Suppressor macrophage treated with lipopolysaccharide for 4 hours (primary cell): ENCODE data around the gene RAMP2.
"Not testable (repeated sequence)": the region's sequence is repeated elsewhere in the genome, so short reads cannot be mapped to it uniquely, and the experiment has no call there.

ENCODE experiments used
- DNase-seq: peaks from one replicate; pipeline ENCODE4 v3.0.0-alpha.2; 2020

Gene RAMP2

GRCh38 chr17:42769964-42770363, 8.9 kb downstream of the RAMP2 start:
- DNase-seq: not testable (repeated sequence)

GRCh38 chr17:42772945-42773289, 11.9 kb downstream of the RAMP2 start:
- DNase-seq: no peak

GRCh38 chr17:42773290-42774035, 12.4 kb downstream of the RAMP2 start, which contains the start of gene VPS25:
Gene VPS25 (plus strand): TSS chr17:42773449. CDS start chr17:42773476, 27 bp downstream.
- peak; percentile 89 for DNase-seq

GRCh38 chr17:42774066-42774745, 13.2 kb downstream of the RAMP2 start:
- DNase-seq: no peak

DNA sequence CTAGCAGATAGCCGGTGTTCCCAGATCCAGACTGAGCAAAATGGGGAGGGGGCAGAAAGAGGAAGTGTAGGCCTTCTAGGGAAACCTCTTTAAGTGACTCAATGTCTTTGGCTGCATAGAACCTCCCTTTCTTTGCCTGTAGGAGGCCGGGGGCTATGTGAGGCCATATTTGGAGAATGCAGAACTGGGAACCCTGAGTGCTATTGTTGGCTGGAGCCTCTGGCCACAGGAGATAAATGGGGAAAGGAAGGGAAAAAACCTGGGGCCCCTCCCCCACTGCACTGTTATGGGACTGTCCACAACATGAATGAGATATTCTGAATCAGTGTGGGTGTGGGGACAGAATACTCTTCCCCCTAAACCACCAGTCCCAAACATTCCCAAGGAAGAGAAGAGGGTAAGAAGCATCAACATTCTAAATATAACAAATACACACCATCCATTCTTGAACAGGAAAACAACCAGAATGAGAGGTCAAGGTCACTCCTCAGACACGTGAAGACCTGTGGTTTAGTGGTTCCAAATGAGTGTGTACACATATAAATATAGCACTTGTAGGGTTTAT, 14.6 kb downstream of the RAMP2 start:
- peak; percentile 86 for DNase-seq

DNA sequence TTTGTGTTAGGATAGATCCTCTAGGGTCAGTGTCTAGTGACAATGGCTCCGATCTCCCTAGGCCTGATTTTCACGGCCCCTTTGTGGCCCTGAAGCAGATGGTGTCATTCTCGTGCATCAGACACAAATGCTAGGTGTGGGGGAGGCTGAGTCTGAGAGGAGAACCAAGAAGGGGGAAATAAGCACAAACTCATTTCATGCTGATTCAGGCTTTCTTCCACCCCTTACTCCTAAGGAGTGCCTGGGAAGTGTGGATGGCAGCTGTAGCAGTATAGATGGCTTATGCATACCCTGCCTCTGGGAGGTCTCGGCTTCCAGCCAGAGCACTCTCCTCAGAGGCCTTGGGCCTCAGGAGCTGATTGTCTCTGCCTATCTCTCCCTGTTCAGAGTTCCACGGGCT, 17.5 kb downstream of the RAMP2 start:
- no peak for DNase-seq

- DNase-seq: no peak
Observed at GRCh38 chr17:42779304-42779935, 18.4 kb downstream of the RAMP2 start.

DNA sequence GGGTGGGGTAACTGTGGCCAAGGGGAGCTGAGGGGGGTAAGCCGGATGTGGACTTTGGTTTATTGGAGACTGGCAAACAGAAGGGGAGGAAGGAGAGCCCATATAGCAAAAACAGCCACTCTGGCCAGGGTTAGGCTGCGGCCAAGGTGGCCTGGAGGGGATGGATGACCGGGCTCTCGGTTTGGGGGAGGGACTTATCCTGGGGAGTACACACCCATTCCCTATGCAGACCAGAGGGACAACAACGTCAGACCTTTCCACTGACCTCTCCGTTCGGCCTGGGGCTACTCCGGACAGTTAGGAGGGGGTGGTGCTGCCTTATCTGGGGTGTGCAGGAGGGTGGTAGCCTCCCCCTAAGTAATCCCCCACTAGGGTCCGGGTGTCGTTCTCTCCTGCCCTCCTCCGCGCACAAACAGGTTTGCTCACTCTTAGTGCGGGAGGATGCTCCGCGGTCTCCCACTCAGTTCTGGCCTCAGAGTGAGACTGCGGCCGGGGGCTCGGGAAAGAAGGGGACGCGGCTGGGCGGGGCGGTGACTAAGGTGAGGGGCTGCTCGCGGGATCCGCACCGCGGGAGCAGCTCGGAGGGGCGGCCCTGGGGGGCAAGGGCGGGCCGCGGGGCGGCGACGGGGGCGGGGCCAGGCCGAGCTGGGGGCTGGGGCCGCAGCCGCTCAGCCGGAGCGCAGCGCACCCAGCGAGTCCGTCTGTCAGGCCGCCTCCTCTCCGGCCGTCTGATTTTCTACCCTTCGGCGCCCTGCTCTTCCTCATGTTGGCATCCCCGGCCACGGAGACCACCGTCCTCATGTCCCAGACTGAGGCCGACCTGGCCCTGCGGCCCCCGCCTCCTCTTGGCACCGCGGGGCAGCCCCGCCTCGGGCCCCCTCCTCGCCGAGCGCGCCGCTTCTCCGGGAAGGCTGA, 19.2 kb downstream of the RAMP2 start, which contains the start of gene WNK4:
Gene WNK4, plus strand, starts transcription at position 675 of the 915 bp plus-strand sequence. Its CDS starts 89 bp downstream, at position 764.
- no peak for DNase-seq

DNA sequence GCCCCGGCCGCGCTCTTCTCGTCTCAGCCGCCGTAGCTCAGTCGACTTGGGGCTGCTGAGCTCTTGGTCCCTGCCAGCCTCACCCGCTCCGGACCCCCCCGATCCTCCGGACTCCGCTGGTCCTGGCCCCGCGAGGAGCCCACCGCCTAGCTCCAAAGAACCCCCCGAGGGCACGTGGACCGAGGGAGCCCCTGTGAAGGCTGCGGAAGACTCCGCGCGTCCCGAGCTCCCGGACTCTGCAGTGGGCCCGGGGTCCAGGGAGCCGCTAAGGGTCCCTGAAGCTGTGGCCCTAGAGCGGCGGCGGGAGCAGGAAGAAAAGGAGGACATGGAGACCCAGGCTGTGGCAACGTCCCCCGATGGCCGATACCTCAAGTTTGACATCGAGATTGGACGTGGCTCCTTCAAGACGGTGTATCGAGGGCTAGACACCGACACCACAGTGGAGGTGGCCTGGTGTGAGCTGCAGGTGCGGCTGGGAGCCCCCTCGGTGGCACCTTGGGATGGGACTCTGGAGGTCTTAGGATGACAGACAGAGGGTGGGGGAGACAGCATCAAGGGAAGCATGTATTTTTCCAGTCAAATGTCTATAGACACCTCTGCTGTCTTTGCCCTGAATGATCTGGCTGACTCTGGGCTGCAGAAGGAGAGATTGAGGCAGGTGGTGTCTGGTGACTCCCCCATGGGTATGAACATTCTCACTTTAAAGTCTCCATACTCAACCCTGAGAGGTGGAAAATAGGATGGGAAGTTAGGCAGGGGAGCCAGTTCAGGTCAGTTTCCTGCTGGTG, 20.0 kb downstream of the RAMP2 start:
- DNase-seq: no peak

DNA sequence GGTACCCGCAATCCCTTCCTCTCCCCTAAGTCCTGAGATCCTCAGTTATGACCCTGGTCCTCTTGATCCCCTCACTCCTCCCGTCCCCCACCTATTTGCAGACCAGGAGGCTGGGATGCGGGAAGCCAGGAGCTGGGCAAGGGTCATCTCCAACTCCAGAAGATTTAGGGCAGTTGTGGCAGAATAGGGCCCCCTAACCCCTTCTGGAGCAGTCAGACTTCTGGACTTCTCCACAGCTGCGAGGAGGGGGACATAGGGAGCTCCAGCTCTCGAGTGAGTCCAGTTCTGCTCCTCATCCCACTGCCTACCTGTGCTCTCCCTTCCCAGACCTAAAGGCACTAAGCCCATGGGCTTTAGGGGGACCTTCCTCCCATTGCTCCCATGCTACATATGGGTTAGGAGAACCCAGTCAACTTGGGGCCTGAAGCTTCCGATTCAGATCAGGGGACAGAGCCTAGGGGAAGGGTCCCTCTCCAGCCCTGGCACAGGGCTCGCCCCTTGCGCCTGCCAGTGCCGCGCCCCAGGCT, 20.7 kb downstream of the RAMP2 start:
- DNase-seq: no peak

GRCh38 chr17:42782166-42783061, 21.4 kb downstream of the RAMP2 start:
- DNase-seq: no peak

- DNase-seq: no peak
Observed at GRCh38 chr17:42783062-42783790, 22.2 kb downstream of the RAMP2 start.

- DNase-seq: no peak
Observed at GRCh38 chr17:42783791-42784138, 22.7 kb downstream of the RAMP2 start.

GRCh38 chr17:42784409-42784808, 23.4 kb downstream of the RAMP2 start:
- peak; percentile 43 for DNase-seq

- DNase-seq: no peak
Observed at GRCh38 chr17:42784811-42785592, 24.0 kb downstream of the RAMP2 start.

DNA sequence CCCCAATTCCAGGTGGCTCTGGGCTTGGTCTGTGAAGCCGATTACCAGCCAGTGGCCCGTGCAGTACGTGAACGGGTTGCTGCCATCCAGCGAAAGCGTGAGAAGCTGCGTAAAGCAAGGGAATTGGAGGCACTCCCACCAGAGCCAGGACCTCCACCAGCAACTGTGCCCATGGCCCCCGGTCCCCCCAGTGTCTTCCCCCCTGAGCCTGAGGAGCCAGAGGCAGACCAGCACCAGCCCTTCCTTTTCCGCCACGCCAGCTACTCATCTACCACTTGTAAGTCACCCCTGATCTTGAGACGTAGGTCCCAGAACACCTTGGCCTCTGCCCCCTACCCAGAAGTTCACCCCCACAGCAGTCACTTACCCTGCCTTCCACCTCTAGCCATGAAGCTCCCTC, 26.2 kb downstream of the RAMP2 start:
- DNase-seq: no peak

GRCh38 chr17:42791948-42792347, 30.9 kb downstream of the RAMP2 start:
- DNase-seq: no peak

GRCh38 chr17:42792545-42792944, 31.5 kb downstream of the RAMP2 start:
- no peak for DNase-seq

- DNase-seq: no peak
Observed at GRCh38 chr17:42795061-42795460, 34.0 kb downstream of the RAMP2 start.
